ENCODE results near the gene RRP1.

Gene RRP1

DNA sequence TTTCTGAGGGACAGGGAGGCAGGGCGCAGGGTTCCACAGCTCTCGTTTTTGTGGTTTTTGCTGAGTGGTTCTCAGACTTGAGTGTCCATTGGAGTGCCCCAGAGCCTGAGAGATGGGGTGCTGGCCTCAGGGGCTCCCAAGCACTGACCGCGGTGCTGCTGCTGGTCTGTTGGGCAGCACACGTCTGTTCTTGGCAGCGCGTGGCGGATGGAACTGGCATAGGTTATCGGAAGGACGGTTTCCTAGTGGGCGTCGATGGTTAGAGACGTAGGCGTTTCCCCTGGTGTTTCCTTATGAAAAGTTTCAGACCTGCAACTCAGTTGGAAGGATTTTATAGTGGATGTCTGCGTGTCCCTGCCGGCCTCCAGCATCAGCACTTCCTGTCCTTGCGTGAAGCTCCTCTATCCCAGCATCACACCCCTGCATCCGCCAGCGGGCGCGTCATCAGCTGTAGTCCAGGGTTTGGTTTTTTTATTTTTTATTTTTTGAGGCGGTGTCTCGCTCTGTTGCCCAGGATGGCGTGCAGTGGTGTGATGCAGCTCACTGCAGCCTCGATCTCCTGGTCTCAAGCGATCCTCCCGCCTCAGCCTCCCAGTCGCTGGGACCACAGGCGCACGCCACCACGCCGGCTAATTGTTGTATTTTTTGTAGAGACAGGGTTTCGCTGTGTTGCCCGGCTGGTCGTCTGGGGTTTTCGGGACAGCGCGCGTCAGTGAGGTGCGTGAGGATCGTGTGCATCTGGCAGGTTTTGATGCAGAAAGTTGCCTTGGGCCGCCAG is 11.8 kb downstream of the RRP1 start:
- no peak for DNase-seq (ENCODE audit: low read depth)

DNA sequence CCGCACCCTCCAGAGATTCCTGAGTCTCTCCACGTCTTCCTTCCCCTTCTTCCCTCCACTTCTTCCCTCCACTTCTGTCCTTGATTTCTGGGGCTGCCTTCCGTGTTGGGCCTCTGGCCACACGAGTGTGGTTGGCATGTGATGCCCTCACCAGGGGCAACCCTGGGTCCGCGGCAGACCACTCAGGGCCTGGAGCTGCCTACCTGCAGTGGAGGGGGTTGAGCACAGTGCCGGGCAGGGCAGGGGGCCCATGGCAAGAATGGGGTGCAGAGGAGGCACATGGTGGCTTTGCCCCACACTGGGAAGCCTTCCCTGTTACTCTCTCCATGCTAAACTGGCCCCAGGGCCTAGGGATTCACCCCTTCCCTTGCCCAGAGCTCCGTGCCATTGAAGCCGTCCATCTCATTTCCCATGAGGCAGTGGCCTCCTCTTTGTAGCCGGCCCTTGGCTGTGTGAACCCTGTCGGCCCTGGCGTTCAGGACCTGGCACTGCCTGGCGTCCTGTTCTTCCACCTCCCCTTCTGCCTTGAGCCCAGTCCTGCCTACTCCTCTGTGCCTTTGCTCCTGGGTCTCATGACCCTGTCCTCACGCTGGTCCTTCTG is 13.4 kb downstream of the RRP1 start:
- no peak for DNase-seq (ENCODE audit: low read depth)

DNA sequence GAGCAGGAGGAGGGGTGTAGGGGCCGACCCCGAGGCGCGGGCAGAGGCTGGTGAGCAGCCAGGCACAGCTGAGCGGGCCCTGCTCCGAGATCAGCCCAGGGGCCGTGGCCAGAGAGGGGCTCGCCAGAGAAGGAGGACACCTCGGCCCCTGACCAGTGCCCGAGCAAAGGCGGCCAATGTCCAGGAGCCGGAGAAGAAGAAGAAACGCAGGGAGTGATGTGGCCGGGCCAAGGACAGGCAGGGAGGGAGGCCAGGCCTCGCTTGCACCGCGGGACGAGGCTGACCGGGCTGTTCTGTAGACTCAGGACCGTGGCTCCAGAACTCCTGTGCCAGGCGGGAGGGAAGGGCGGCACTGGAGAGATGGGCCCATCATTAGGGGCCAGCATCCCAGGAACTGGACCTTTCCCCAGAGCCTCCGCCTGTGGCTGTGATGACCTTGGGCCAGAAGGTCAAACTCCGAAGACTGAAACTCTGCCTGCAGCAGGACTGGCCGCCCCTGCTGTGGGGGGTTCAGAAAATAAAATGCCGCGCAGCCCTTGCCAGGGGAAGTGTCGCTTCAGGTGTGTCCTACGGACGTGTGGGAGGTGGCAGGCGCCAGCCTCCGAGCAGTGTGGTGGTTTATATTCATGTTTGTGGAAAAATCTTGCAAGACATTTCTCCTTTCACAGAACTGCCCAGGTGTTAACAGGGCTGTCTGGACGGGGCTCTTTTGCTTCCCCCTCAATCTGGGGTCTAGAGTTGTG is 14.4 kb downstream of the RRP1 start:
- no peak for DNase-seq (ENCODE audit: low read depth)

DNA sequence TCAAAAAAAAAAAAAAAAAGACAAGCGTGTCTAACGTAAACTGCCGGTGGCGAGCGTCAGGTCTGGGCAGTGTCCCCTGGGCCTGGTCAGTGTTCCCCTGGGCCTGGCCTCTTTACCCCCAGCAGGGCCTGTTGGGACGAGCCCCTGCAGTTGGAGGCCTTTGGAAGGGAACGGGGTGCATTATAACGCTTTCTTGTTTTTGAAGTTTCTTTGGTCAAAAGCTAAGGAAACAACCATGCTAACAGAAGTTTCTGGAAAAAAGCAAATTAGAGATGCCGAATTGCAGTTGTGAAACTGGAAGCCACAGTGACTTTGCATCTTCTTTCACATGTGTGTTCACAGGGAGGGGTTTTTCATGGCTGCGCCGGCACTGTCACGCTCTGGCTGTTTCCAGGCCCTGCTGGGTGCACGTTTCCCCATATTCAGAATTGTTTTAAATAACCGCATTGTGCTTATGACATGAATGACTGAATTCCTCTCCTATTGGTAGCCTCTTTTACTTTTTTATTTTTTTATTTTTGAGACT is 16.0 kb downstream of the RRP1 start:
- no peak for DNase-seq (ENCODE audit: low read depth)

DNA sequence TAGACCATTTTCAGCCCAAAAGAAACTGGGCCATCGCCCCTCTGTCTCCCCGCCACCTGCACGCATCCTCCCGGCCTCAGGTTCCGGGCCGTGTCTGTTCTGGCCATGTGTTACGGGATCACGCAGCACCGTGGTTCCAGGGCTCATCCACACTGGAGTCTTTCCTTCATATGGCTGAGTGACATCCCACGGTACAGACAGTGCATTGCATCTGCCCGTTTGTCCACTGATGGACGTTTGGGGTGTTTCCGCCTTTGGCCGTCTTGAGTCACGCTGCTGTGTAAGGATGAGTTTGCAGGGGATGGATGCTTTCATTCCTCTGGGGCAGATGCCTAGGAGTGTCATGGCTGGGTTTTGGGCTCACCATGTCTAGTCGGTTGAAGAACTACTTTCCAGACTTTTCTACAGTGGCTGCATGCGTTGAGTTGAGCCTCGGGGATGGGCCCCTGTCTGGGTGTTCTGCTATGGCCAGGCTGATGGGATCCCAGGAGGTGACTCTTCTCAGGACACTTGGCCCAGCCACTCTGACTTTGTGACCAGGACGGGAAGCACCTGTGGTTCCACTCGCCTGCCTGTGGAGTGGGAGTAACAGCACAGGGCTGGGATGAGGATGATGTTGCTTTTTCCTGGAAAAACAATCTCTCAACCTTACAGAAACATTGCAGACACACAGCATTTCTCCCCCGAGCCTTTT is 16.8 kb downstream of the RRP1 start:
- DNase-seq (ENCODE audit: low read depth): no peak

DNA sequence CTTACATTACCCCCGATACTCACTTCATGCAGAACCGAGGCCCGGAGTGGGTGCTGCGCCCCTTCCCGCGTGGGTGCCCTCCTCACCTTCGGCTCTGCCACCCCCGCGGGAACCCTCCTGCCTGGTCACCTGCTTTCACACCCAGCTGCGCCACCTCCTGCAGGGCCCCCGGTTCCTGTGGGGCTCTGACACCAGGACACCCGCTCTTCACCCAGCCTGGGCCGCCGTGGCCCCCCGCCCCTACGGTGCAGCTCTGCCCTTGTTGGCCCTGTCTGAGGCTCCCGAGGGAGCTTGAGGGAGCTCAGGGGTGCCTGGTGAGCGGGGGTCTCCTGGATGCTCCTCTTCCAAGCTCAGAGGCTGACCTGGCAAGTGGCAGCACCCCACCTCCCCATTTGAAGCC is 19.0 kb downstream of the RRP1 start:
- no peak for DNase-seq (ENCODE audit: low read depth)

DNA sequence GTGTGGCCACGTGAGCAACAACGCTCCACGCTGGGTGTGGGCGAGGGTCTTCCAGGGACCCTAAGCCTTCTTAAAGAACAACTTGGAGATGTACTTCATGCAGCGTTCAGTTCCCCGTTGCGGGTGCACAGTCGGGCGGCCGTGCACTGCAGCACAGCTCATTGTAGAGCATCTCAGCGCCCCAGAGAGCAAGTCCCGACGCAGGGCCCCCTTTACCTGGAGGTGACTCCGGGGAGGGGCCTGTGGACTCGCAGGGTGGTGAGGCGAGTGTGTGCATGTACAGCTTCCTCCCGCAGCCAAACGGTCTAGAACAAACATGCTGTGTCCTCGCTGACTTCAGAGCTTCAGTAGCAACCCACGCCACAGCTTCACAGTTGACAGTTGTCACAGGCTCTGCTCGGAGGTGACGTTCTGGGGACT is 19.5 kb downstream of the RRP1 start:
- no peak for DNase-seq (ENCODE audit: low read depth)

DNA sequence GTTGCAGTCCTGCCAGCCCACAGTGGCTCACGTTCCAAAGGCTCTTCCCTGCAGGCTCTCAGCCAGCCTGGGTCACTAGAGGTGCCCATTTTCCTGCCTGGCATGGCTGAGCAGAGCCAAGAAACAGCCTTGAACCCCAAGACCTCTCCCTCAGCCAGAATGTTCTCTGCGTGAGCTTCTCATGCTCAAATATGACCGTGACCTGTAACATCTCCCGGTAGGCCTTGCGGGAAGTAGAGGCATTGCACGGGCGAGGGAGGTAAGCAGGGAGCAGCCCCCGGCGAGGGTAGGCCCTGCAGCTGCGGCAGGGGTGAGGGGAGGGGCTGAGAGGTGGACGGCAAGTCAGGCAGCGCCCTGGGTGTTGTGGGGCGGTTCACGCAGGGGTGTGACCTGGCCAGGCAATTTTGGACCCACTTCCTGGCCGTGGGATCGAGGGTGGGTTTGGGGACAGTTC is 20.0 kb downstream of the RRP1 start:
- DNase-seq (ENCODE audit: low read depth): no peak

DNA sequence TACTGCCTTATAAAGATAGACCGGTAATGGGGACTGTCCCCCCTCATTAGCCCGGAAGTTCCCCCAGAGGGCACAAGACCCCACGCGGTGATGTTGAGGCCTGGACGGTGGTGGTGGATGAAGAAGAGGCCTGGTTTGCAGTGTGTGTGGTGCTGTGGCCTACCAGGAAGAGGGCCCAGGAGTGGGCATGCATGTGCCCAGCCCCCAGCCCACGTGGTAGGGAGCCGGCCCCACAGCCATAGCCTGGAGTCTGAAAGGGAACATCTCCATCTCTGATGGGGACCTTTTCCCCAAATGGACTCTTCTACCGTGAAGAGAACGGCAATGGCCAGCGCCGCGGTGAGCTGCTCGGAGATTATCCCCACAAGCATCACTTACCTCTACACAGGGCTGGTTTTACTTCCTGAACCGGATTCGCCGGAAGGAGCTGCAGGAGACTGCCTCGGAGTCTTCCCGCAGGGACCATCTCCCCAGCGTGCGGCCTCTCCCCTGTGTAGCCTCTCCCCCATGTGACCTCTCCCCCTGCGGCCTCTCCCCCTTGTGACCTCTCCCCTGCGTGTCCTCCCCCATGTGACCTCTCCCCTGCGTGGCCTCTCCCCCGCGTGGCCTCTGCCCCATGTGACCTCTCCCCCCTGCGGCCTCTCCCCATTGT is 20.6 kb downstream of the RRP1 start:
- DNase-seq (ENCODE audit: low read depth): no peak

DNA sequence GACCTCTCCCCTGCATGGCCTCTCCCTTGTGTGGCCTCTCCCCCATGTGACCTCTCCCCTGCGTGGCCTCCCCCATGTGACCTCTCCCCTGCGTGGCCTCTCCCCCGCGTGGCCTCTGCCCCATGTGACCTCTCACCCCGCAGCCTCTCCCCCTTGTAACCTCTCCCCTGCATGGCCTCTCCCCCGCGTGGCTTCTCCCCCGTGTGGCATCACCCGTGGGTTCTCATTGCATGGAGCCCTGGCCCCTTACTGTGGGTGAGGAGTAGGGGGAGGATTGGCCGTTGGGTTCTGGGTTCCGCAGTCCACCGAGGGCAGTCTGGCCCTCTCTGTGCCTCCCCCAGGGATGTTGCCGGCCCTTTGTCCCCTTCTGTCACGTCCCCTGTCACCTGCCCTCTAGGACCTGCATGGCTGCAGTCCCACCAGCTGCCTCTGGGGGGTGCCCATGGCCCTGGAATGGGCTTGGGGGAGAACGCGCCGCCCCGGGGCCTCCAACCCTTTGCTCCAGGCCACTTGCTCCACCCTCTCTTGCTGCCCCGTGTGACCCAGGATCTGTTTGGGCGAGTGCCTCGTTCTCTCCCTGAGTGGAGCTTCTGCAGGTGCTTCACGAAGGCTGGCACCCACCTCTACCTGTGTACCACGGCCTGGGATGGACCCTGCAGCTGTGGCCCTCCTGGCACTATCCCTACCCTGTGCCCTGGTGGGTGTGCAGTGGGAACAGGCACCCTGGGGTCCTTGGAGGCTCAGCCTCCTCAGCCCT is 21.3 kb downstream of the RRP1 start:
- DNase-seq (ENCODE audit: low read depth): peak; percentile 76

DNA sequence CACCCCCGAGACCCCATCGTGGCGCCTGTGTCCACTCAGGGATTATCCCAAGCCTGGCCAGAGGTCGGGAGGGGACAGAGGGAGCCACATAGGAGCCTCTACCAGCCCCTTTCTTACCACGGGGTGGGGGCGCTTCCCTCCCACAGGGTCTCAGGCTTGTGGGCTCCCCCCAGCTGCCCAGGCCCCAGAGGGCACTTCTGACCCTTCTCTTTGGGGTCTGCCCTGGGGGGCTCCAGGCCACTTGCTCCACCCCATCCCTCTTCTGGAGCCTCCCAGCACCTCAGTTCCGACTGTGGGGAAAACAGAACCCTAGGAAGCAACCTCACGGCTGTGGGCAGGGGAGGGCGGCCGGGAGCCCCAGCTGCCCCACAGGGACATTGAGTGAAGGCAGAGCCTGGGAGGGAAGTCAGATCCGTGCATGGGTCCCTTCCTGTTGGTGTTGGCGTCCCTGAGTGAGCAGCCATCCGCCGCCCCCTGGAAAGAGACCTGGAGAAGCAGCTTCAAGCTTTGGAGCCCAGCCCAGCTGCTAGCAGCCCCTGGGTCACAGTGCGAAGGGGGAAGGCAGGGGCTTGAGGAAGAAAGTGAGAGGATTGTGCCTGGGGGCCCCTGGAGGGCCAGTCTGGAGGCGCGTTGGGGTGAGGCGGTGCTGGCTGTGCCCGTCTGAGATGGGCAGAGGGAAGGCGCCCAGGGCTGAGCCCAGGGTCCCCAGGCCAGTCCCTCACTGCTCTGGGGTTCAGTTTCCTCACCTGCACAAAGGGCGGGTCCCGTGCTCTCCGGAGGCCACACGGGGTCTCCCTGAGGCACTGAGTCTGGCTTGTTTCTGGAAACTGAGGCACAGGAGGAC is 22.1 kb downstream of the RRP1 start:
- DNase-seq (ENCODE audit: low read depth): no peak

DNA sequence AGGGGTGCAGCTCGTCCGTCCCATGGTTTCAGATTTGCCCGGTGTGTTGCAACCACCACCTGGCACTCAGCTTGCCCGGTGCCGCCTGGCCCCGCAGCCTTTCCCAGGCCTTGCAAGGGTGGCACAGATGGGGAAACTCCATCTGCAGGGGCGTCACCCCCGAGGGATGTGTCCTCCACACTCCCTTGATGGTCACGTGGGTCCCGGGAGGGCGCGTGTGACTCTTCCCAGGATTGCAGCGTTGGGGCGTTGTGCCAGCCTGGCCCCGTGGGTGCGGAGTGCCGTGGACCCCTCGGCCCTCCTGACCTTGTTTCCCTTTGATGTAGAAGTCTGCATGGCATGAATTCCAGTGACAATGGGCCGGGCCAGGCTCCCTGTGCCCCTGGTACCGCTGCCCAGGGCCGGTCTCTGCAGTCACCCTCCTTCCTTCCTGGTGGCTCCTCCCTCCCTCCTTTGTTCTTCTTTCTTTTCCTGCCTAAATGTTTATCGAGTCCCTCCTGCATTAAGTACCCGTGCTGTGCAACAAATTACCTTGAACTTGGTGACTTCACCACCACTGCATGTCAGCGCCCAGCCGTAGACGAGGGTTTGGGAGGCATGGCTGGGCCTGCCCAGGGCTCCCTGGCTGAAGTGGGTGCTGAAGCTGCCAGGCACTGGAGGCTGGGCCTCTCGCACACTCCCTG is 22.9 kb downstream of the RRP1 start:
- no peak for DNase-seq (ENCODE audit: low read depth)

DNA sequence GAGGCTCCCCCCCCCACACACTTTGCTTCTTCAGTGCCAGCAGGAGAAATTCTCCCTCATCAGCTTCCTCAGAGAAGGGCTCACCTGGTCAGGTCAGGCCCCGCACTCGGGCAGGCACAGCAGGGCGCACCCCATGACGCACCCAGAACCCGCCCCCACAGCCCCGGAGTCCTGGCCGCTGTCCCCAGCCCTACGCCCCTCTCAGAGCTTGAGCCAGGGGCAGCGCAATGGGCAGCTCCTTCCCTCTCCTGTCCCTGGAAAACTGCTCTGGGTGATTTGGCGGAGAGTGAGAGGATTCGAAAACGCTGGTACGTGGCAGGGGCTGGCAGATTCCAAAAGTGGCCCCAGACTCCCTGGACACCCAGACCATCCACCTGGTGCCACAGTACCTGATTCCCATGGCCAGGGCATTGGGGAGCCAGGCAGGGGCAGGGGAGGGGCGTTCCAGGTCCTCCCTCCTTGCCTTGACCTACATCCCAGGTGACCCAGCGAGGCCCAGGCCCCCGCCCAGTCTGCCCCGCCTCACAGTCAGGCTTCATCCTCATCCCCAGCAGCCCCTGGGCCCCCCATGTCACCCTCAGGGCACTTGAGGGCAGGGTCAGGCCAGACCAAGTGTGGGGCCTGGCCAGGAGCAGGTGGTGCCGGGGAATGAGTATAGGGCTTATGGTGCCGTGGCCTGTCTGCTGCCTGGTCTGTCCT is 23.7 kb downstream of the RRP1 start:
- DNase-seq (ENCODE audit: low read depth): no peak

DNA sequence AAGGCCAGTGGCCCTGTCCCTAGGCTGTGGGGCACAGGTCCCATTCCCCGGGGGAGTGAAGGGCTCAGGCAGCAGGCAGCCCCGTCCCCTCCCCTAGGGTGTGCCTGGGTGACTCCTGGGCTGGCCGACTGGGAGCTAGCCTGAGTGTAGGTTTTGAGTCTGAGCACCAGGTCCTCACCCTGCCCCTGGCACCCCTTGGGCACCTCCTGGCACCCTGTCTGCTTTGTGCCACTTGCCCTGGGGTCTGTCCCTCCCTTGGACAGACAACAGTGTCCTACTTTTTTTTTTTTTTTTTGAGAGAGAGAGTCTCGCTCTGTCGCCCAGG is 24.2 kb downstream of the RRP1 start:
- DNase-seq (ENCODE audit: low read depth): no peak

DNA sequence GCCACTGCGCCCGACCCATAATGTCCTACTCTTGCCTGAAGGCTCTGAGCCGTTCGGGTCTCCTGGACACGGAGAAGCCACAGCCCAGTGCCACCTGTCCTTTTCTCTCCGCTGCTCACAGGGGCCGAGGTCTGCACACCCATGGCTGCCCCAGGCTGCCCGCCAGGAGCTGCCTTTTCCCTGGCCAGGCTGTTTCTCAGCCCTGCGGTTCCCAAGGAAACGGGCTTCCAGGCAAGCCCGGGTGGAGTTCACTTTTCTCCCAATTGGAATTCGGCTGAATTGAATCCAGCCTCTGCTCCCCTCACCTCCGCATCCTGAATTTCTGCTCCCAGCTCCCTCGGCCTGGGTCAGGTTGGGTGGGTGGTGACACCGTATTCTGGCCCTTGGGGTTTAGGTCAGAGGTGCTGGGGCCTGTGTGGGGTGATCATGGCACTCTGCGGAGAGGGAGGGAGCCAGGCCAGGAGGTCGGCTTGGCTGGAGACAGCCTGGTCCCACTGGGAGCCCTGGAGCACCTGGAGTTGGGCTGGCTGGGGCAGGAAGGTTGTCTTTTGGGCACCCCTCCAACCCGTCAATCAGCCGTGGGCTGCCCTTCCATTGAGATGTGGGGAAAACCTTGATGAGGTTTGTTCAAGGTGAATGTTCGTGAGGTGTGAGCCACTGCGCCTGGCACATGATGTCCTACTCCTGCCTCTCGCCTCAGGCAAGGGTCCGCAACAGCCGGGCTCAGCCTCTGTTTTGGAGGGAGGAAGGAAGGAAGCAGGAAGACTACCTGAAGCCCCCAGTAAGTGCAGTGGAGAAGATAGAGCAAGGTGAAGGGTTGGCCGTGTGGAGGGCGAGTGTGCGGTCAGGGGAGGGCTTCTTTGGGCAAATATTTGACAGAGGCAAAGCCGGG is 25.1 kb downstream of the RRP1 start:
- DNase-seq (ENCODE audit: low read depth): no peak

DNA sequence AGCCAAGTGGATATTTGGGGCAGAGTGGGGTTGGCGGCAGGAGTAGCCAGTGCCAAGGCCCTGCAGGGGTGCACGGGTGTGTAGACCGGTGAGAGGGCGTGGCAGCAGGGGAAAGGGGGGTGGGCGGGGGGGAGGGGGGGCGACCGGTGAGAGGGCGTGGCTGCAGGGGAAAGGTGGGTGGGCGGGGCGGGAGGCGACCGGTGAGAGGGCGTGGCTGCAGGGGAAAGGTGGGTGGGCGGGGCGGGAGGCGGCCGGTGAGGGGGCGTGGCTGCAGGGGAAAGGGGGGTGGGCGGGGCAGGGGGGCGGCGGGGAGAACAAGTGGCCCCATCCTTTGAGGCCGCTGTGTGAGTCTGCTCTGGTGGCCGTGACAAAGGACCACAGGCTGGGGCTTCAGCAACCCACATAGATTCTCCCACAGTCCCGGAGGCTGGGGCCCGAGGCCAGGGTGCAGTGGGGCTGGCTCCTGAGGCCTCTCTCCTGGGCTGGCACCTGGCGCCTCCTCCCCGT is 25.8 kb downstream of the RRP1 start:
- no peak for DNase-seq (ENCODE audit: low read depth)

DNA sequence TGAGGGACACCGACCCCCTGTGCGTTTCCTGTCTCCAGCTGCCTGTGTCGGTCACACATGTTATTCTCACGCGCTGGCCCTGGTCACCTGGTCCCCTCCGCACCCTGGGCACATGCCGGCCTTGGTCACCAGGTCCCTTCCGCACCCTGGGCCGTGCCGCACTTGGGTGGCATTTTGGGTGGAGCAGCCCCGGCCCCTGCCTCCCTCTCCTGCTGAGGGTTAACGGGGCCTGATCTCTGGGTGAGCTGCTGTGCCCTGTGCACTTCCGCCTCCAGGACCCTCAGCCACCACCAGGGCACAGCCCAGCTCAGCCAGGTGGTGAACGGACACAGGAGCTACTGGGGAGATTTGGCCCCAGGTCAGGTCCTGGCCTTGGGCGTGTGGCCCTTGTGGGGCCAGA is 26.6 kb downstream of the RRP1 start:
- DNase-seq (ENCODE audit: low read depth): no peak

DNA sequence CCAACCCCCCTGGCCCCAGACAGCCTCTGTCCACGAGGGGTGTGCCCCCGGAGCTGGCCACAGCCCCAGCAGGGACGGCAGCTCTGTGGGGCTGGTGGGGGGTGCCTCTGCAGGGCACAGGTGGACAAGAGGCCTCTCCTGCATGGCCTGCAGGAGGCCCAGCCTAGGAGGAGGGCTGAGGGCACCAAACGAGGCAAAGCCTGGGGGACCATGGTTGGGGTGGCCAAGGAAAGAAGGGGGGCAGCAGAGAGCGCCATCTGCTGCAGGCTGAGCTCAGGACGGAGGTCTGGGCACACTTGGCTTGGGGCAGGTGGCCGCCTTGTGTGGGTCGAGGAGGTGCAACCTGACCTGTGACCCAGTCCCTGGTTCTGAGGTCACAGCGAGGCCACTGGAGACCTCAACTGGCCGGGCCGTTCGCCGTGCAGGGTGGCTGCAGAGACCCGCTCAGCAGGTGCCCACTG is 27.3 kb downstream of the RRP1 start:
- no peak for DNase-seq (ENCODE audit: low read depth)
